B cell (primary cell): ENCODE measurements around the gene SHMT2. TPM values are rescaled to one million over a fixed set of nuclear protein-coding genes. Genes with fewer than 3 reads are reported as not detected.

Source experiments
- ATAC-seq: fragments of 200-7000 bp; cut with Tn5 transposase; one replicate; pipeline ENCODE4 v1.10.0; 2021; ENCODE audit warnings: low read depth, mild to moderate bottlenecking, moderate number of reproducible peaks, moderate library complexity
- CTCF ChIA-PET: fragments of 350-600 bp; sonication (Branson Sonifier 250); formaldehyde crosslinking; loops from one replicate; lab custom pipeline; 2021; ENCODE audit warnings: antibody characterized with exemption, inconsistent platforms; lab: Charles Lee
- POLR2A ChIA-PET: fragments of 350-600 bp; sonication (Branson Sonifier 250); formaldehyde crosslinking; loops from one replicate; lab custom pipeline; 2021; ENCODE audit warnings: antibody characterized with exemption; lab: Charles Lee
- DNase-seq: peaks from one replicate; pipeline ENCODE4 v3.0.0; 2013
- H2AFZ ChIP-seq: 2 replicates; pipeline ENCODE4 v1.6.1; 2012; ENCODE audit warnings: mild to moderate bottlenecking, low read depth, low read length; ENCODE audit not compliant: insufficient read depth, poor library complexity, severe bottlenecking
- H3K27ac ChIP-seq, 2 donors: 1 replicate in 1 of 2; 2 replicates in 1 of 2; pipeline ENCODE4 v1.5.1; 2012 to 2013; ENCODE audit warnings: low read length in 2 of 2, mild to moderate bottlenecking in 2 of 2, moderate library complexity in 1 of 2
- H3K27me3 ChIP-seq, 4 experiments: fragments of 200-600 bp in 1 of 4; sonication (generic) in 1 of 4; replicated peaks in 1 of 4; 1 replicate in 2 of 4; 2 replicates in 2 of 4; pipeline versions ENCODE4 v1.6.1 to v1.7.0; 2013 to 2016; ENCODE audit warnings: low read length in 3 of 4, mild to moderate bottlenecking in 2 of 4, mixed read lengths in 1 of 4, moderate library complexity in 1 of 4; ENCODE audit not compliant: insufficient read depth in 4 of 4, control insufficient read depth in 3 of 4; ENCODE audit errors: control extremely low read depth in 1 of 4
- H3K36me3 ChIP-seq, 2 experiments: replicated peaks in 1 of 2; 1 replicate in 1 of 2; 2 replicates in 1 of 2; pipeline versions ENCODE4 v1.6.1 to v1.7.1; 2013; ENCODE audit warnings: low read length in 1 of 2; ENCODE audit not compliant: insufficient read depth in 2 of 2, control insufficient read depth in 1 of 2; ENCODE audit errors: control extremely low read depth in 1 of 2, extremely low read depth in 1 of 2
- H3K4me1 ChIP-seq, 2 donors: fragments of 200-600 bp in 1 of 2; sonication (generic) in 1 of 2; 1 replicate in 1 of 2; 2 replicates in 1 of 2; pipeline versions ENCODE4 v1.5.1 to v1.6.1; 2013 to 2017; ENCODE audit warnings: low read length in 2 of 2; ENCODE audit not compliant: control insufficient read depth in 2 of 2, insufficient read depth in 2 of 2
- H3K4me2 ChIP-seq: replicated peaks from 2 replicates; pipeline ENCODE3; 2012; ENCODE audit warnings: mild to moderate bottlenecking, low read depth, low read length; ENCODE audit not compliant: poor library complexity, severe bottlenecking
- H3K4me3 ChIP-seq, 5 experiments: fragments of 200-600 bp in 1 of 5; sonication (generic) in 1 of 5; 1 replicate in 3 of 5; 2 replicates in 2 of 5; pipeline versions ENCODE4 v1.5.1 to v1.7.0; 2011 to 2016; ENCODE audit warnings: low read length in 4 of 5, mild to moderate bottlenecking in 4 of 5, low read depth in 2 of 5, control low read depth in 1 of 5, moderate library complexity in 1 of 5; ENCODE audit not compliant: insufficient read depth in 1 of 5; ENCODE audit errors: control extremely low read depth in 1 of 5, extremely low read depth in 1 of 5
- H3K79me2 ChIP-seq: fragments of 200-600 bp; sonication (generic); one replicate; pipeline ENCODE4 v1.6.0; 2016; ENCODE audit warnings: low read length; ENCODE audit not compliant: control insufficient read depth, insufficient read depth
- H3K9ac ChIP-seq: fragments of 200-600 bp; sonication (generic); 2 replicates; pipeline ENCODE4 v1.6.1; 2017; ENCODE audit warnings: mild to moderate bottlenecking, low read length, moderate library complexity
- H3K9me3 ChIP-seq, 3 donors: one replicate each; pipeline versions ENCODE4 v1.6.1 to v1.7.1; 2013; ENCODE audit warnings: low read length in 2 of 3; ENCODE audit not compliant: control insufficient read depth in 2 of 3, insufficient read depth in 1 of 3; ENCODE audit errors: control extremely low read depth in 1 of 3
- H4K20me1 ChIP-seq: 2 replicates; pipeline ENCODE4 v1.6.0; 2012; ENCODE audit warnings: mild to moderate bottlenecking, low read length; ENCODE audit not compliant: insufficient read depth, control insufficient read depth, poor library complexity, severe bottlenecking
- H3K27ac Mint-ChIP-seq: one replicate; pipeline ENCODE4 v1.8.0; 2021; ENCODE audit warnings: mixed read lengths
- H3K27me3 Mint-ChIP-seq: one replicate; pipeline ENCODE4 v1.8.0; 2021; ENCODE audit warnings: mixed read lengths
- H3K4me1 Mint-ChIP-seq: one replicate; pipeline ENCODE4 v1.8.0; 2021; ENCODE audit warnings: mixed read lengths
- H3K4me3 Mint-ChIP-seq: one replicate; pipeline ENCODE4 v1.8.0; 2021; ENCODE audit warnings: mixed read lengths
- H3K9me3 Mint-ChIP-seq: one replicate; pipeline ENCODE4 v1.8.0; 2022; ENCODE audit warnings: mixed read lengths; ENCODE audit not compliant: insufficient read depth
- CTCF ChIP-seq: fragments of 200-600 bp; IDR thresholded peaks from one replicate; pipeline ENCODE4 v1.8.0; 2022; ENCODE audit warnings: antibody characterized with exemption, mild to moderate bottlenecking
- EZH2 ChIP-seq: IDR thresholded peaks from 2 replicates; pipeline ENCODE4 v1.6.1; 2012; ENCODE audit warnings: borderline replicate concordance, low read depth, mild to moderate bottlenecking, moderate library complexity, low read length; ENCODE audit not compliant: insufficient read depth, poor library complexity, severe bottlenecking
- WGBS: methylation state at CpG from one replicate; pipeline ENCODE4 v1.1.5; 2013; ENCODE audit warnings: missing lambda C conversion rate; ENCODE audit not compliant: insufficient coverage; 5-methylcytosine and 5-hydroxymethylcytosine counted together
- intact Hi-C: fragments of 100-400 bp; cut with micrococcal nuclease; formaldehyde crosslinking; loops from one replicate; pipeline ENCODE4 v1.10.0; 2022
- polyA plus RNA-seq: library from polyadenylated mRNA; depleted of rRNA; stranded (reverse); fragments of >200 nt; gene quantifications from 2 replicates; pipeline ENCODE4 v1.2.3, GENCODE V29; 2012
- total RNA-seq, 2 donors: library from RNA; stranded (reverse); fragments of 120-200 nt in 1 of 2; gene quantifications; 1 replicate in 1 of 2; 2 replicates in 1 of 2; pipeline versions ENCODE4 v1.2.3 to v1.2.4, GENCODE V29; 2013 to 2022

The SHMT2 gene
- total and polyA plus RNA-seq, 2 donors (not counting 1 experiment from before 2014, with no cell fraction given), result 166 to 236 TPM

- H3K27ac ChIP-seq, result no peak overlapping the region
- H3K4me1 ChIP-seq, result peaks cover 0 to 6% of the 10 kb centered on the region in 2 donors
- peaks cover 2% of the 10 kb centered on the region for H3K27me3 Mint-ChIP-seq
- no peaks in the 10 kb centered on the region for H3K27me3 ChIP-seq
- H2AFZ ChIP-seq, result no peak overlapping the region
- H3K9me3 Mint-ChIP-seq, result no peaks in the 10 kb centered on the region
- ChIA-PET CTCF (interaction anchor here (0.5 to 7.5 kb wide), 29 partner anchors 8 to 604 kb away, joined by 3 to 108 read pairs (median 5); partner anchors contain the start of genes LRP1 and ZBTB39), POLR2A (interaction anchor here (0.5 to 1.1 kb wide), 3 partner anchors 82 to 244 kb away, joined by 3 to 5 read pairs (median 4); no protein-coding TSS in a partner anchor)
- H3K27ac Mint-ChIP-seq, result peak overlapping the region; percentile 1
- no peaks in the 10 kb centered on the region for H3K36me3 ChIP-seq
- no peak overlapping the region for H3K4me3 ChIP-seq
- whole genome bisulfite sequencing, result 47% methylated on average over 11 of the region's 13 CpGs
- H3K79me2 ChIP-seq, result no peaks in the 10 kb centered on the region
- no peak overlapping the region for H3K4me2 ChIP-seq
- no peaks in the 10 kb centered on the region for H3K9me3 ChIP-seq
- ATAC-seq (peak; percentile 99), DNase-seq (peak; percentile 86)
- H3K9ac ChIP-seq, result no peak overlapping the region
- no peaks in the 10 kb centered on the region for H4K20me1 ChIP-seq
- H3K4me3 Mint-ChIP-seq, result no peak overlapping the region
- intact Hi-C loops, result loop anchor here (1.0 to 2.0 kb wide), 4 partner anchors 59 to 426 kb away; no protein-coding TSS in a partner anchor
- TF ChIP-seq CTCF, result peak; percentile 88
- TF ChIP-seq EZH2, result no peak
- peaks cover 5% of the 10 kb centered on the region for H3K4me1 Mint-ChIP-seq
Observed at GRCh38 chr12:57182918-57183575, 46.5 kb upstream of the SHMT2 start.
